ENCODE data around the gene ZNF652.
"Not testable (repeated sequence)": the region's sequence is repeated elsewhere in the genome, so short reads cannot be mapped to it uniquely, and the experiment has no call there.

ZNF652 gene

DNA sequence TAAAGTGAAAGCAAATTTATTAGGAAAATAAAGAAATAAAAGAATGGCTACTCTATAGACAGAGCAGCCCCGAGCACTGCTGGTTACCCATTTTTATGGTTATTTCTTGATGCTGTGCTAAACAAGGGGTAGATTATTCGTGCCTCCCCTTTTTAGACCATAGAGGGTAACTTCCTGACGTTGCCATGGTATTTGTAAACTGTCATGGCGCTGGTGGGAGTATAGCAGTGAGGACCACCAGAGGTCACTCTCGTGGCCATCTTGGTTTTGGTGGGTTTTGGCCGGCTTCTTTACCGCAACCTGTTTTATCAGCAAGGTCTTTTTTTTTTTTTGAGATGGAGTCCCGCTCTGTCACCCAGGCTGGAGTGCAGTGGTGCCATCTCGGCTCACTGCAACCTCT lies 100.5 kb downstream of the ZNF652 start:
- H3K9ac ChIP-seq (ENCODE audit: low read depth, low read length); H3K4me1 ChIP-seq (ENCODE audit: insufficient read depth, low read length); H3K36me3 ChIP-seq (ENCODE audit: insufficient read depth, low read length); H3K9me3 ChIP-seq (ENCODE audit: control insufficient read depth, insufficient read depth, low read length): not testable (repeated sequence)

- no peaks in the 10 kb centered on the region for H3K9me3 ChIP-seq (ENCODE audit: control insufficient read depth, insufficient read depth, low read length)
- peaks cover 4% of the 10 kb centered on the region; the same call in 1 of the 2 replicates for H3K4me1 ChIP-seq (ENCODE audit: insufficient read depth, low read length)
- no peaks in the 10 kb centered on the region for H3K36me3 ChIP-seq (ENCODE audit: insufficient read depth, low read length)
- H3K9ac ChIP-seq (ENCODE audit: low read depth, low read length) = peak overlapping the region; percentile 78; the same call in 1 of the 2 replicates
Measured at GRCh38 chr17:49260817-49261291, 101.2 kb downstream of the ZNF652 start.

DNA sequence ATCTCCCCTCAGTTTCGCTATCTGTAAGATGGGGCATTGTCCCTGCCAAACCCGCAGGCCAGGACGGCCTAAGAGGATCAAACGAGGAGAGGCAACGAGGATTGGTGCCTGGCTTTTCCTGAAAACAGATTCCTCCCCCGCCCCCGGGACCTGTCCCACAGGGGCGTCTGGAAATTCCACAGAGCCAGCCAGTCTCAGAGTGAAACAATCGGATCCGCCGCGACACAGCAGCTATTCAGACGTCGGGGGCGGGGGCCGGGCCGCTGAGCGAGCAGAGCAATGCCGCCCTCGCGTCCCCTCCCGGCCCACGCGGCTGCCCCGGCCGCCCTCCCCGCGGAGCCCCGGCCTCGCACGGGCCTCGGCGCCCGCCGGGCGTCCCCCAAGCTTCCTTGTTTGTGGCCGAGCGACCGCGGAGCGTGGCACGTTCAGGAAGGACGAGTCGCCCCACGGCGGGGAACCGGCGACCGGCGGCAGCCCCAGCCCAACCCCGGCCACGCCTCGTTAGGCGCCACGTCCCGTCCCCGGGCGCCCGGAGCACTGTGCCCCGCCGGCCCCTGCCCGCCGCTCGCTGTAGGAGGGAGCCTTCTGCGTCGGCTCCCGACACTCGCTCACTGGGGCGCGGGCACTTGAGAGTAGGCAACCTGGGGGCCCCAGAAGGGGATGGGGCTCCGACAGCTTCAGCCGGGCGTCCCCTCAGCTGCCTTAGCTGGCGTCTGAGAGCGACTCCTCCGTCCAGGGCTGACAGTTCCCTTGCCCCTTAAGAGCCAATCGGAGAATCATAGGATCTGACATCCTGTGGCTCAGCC lies 101.8 kb downstream of the ZNF652 start:
- Histone ChIP-seq H3K9me3 (ENCODE audit: control insufficient read depth, insufficient read depth, low read length) (no peaks in the 10 kb centered on the region), H3K36me3 (ENCODE audit: insufficient read depth, low read length) (no peaks in the 10 kb centered on the region), H3K4me1 (ENCODE audit: insufficient read depth, low read length) (peaks cover 4% of the 10 kb centered on the region; the same call in 1 of the 2 replicates), H3K9ac (ENCODE audit: low read depth, low read length) (peak overlapping the region; percentile 78; the same call in 1 of the 2 replicates)

DNA sequence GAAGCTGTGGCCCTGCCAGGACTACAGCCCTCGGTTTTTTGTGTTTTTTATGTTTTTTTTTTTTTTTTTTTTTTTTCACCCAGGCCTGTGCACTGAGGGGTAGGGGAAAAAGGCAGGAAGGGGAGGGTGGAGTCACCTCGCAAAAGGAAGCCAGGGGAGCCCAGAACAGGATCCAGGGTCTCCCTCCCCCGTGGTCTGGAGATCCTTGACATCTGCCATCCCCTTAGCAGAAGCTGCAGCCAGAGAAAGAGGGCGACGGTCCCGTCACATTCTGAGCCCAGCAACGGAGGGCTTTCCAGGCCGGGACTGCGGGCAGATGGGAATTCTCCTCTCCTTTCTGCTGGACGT lies 102.4 kb downstream of the ZNF652 start:
- Histone ChIP-seq H3K36me3 (ENCODE audit: insufficient read depth, low read length) (no peaks in the 10 kb centered on the region), H3K4me1 (ENCODE audit: insufficient read depth, low read length) (peaks cover 4% of the 10 kb centered on the region; the same call in 1 of the 2 replicates), H3K9me3 (ENCODE audit: control insufficient read depth, insufficient read depth, low read length) (no peaks in the 10 kb centered on the region), H3K9ac (ENCODE audit: low read depth, low read length) (peak overlapping the region; percentile 78; the same call in 1 of the 2 replicates)

DNA sequence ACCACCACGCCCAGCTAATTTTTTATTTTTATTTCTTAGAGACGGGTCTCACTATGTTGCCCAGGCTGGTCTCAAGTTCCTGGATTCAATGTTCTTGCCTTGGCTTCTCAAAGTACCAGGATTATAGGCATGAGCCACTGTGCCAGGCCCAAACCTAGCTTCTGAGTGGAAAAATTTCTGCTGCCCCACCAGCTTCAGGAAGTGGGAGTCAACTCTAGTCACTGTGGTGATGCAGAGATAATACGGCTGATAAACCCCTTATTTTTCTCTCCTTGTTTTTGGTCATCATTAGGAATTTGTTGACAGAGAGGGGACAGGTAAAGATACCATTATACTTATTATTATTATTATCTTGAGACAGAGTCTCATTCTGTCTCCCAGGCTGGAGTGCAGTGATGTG lies 103.7 kb downstream of the ZNF652 start:
- no peaks in the 10 kb centered on the region for H3K36me3 ChIP-seq (ENCODE audit: insufficient read depth, low read length)
- H3K9me3 ChIP-seq (ENCODE audit: control insufficient read depth, insufficient read depth, low read length) = no peaks in the 10 kb centered on the region
- peaks cover 4% of the 10 kb centered on the region; the same call in 1 of the 2 replicates for H3K4me1 ChIP-seq (ENCODE audit: insufficient read depth, low read length)
- no peak overlapping the region for H3K9ac ChIP-seq (ENCODE audit: low read depth, low read length)

- H3K36me3 ChIP-seq (ENCODE audit: insufficient read depth, low read length) = no peaks in the 10 kb centered on the region
- H3K4me1 ChIP-seq (ENCODE audit: insufficient read depth, low read length) = no peaks in the 10 kb centered on the region; the same call in 1 of the 2 replicates
- H3K9me3 ChIP-seq (ENCODE audit: control insufficient read depth, insufficient read depth, low read length) = no peaks in the 10 kb centered on the region
- H3K9ac ChIP-seq (ENCODE audit: low read depth, low read length) = no peak overlapping the region
Measured at GRCh38 chr17:49255125-49255524, 106.9 kb downstream of the ZNF652 start.

GRCh38 chr17:49254066-49254465 lies 108.0 kb downstream of the ZNF652 start:
- Histone ChIP-seq H3K9me3 (ENCODE audit: control insufficient read depth, insufficient read depth, low read length) (no peaks in the 10 kb centered on the region), H3K36me3 (ENCODE audit: insufficient read depth, low read length) (no peaks in the 10 kb centered on the region), H3K9ac (ENCODE audit: low read depth, low read length) (no peak overlapping the region), H3K4me1 (ENCODE audit: insufficient read depth, low read length) (peaks cover 6% of the 10 kb centered on the region; the same call in 1 of the 2 replicates)

- H3K9me3 ChIP-seq (ENCODE audit: control insufficient read depth, insufficient read depth, low read length) = no peaks in the 10 kb centered on the region
- H3K4me1 ChIP-seq (ENCODE audit: insufficient read depth, low read length) = peaks cover 6% of the 10 kb centered on the region; the same call in 1 of the 2 replicates
- H3K36me3 ChIP-seq (ENCODE audit: insufficient read depth, low read length) = no peaks in the 10 kb centered on the region
- no peak overlapping the region for H3K9ac ChIP-seq (ENCODE audit: low read depth, low read length)
Measured at GRCh38 chr17:49252148-49252695, 109.8 kb downstream of the ZNF652 start.

DNA sequence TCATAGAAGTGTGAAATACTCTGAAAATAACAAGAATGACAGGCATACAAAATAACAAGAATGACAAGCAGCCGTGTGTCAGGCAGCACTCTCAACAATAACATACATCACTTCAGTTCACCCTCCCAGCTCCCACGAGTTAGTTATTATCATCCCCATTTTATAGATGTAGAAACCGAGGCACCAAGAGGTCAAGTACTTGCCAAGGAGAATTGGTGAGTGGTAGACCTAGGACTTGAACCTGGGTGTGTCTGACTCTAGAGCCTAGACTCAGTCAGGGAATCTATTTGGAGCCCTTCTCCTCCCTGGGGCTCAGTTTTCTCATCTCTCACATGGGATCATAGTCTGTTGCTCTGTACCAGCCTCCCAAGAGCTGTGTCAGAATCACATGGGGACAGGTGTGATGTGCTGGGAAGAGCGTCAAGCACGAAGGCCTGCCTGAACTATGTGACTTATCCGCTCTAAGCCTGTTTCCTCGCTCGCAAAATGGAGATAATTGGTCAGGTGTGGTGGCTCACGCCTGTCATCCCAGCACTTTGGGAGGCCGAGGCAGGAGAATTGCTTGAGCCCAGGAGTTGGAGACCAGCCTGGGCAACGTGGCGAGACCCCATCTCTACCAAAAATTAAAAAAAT lies 112.0 kb downstream of the ZNF652 start:
- no peaks in the 10 kb centered on the region for H3K9me3 ChIP-seq (ENCODE audit: control insufficient read depth, insufficient read depth, low read length)
- H3K4me1 ChIP-seq (ENCODE audit: insufficient read depth, low read length) = peaks cover 6% of the 10 kb centered on the region; the same call in 1 of the 2 replicates
- H3K9ac ChIP-seq (ENCODE audit: low read depth, low read length) = no peak overlapping the region
- no peaks in the 10 kb centered on the region for H3K36me3 ChIP-seq (ENCODE audit: insufficient read depth, low read length)

DNA sequence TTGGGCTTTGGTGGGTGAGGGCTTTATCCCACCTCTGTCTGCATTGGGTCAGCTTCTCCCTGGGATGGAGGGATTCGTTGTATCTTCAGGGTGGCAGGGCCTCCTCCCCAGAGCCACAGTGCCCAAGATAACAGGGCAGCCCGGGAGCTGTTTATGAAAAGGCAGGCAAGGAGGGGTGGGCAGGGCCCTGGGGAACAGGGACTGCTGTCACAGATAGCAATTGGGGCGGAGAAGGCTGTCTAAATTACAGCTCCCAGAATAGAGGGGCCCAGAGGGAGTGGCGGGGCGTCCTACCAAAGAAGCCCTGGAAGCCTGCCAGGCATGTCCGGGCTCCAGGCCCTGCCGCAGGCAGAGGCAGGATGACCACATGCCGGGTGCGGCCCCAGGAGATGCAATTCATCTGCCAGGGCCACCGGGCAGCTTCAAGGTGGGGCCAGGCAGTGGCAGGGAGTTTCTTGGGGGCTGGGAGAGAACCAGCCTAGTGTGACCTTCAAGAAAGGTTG lies 112.7 kb downstream of the ZNF652 start:
- Histone ChIP-seq H3K9me3 (ENCODE audit: control insufficient read depth, insufficient read depth, low read length) (no peaks in the 10 kb centered on the region), H3K36me3 (ENCODE audit: insufficient read depth, low read length) (no peaks in the 10 kb centered on the region), H3K9ac (ENCODE audit: low read depth, low read length) (no peak overlapping the region), H3K4me1 (ENCODE audit: insufficient read depth, low read length) (peaks cover 6% of the 10 kb centered on the region; the same call in 1 of the 2 replicates)

DNA sequence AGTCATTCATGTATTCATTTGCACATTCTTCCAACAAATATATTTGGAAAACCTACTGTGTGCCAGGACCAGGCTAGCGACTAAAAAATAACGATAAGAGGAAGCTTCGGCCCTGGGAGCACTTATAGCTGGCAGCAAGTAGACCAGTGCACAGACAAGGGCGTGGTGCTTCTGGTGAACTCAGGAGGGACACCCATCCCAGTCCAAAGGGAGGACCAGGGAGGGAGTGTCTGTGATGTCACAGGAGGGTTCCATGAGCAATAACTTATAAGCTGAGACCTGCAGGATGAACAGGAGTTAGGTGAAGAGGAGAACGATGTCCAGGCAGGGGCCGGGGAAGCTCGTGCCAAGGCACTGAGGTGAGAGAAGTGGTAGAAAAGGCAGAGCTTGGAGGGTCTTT lies 114.1 kb downstream of the ZNF652 start:
- no peak overlapping the region for H3K9ac ChIP-seq (ENCODE audit: low read depth, low read length)
- H3K9me3 ChIP-seq (ENCODE audit: control insufficient read depth, insufficient read depth, low read length) = no peaks in the 10 kb centered on the region
- H3K4me1 ChIP-seq (ENCODE audit: insufficient read depth, low read length) = peaks cover 6% of the 10 kb centered on the region; the same call in 1 of the 2 replicates
- H3K36me3 ChIP-seq (ENCODE audit: insufficient read depth, low read length) = no peaks in the 10 kb centered on the region

- no peaks in the 10 kb centered on the region for H3K36me3 ChIP-seq (ENCODE audit: insufficient read depth, low read length)
- no peak overlapping the region for H3K9ac ChIP-seq (ENCODE audit: low read depth, low read length)
- H3K4me1 ChIP-seq (ENCODE audit: insufficient read depth, low read length) = peaks cover 6% of the 10 kb centered on the region; the same call in 1 of the 2 replicates
- no peaks in the 10 kb centered on the region for H3K9me3 ChIP-seq (ENCODE audit: control insufficient read depth, insufficient read depth, low read length)
Measured at GRCh38 chr17:49244839-49245238, 117.2 kb downstream of the ZNF652 start.

Data from ES-I3 (cell line).